ENCODE measurements around the gene AKT1S1.
A peak's percentile ranks its signal among the peaks of the same experiment; 100 is the strongest.

DNA sequence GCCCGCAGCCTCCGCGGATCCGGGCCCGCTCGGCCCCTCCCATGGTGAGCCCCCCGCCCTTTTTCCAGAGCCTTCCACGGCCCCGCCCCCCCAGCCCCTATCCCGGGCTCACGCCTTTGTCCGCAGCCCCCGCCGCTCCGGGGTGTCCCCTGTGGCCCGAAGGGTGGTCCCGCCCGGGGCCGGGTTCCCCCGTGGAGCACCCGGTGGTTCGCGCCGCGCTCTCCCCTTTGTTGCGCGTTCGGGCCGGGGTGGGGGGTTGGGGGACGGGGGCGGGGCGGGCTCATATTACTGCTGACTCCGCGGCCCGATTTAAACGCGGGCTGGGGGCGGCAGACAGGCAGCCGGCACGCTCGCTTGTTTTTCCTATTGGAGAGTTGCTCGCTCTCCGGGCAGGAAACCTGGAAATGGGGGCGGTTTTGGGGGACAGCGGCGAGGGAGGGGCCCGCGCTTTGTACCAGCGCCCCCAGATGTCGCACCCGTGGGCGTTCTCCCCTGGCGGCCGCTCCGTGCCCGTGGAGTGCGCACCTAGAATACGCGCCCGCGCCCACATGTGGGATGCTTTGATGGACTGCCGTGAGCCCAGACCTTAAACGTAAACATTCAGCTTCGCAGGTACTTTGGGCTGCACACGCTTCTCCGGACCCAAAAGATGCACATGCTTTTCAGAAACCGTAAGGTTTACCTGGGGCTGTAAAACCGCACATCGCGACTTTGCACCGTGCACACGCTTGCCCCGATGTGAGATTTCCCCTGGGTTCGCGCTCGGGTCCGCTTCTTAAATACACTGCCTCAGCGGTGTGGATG, 25.5 kb downstream of the AKT1S1 start:
- TF ChIP-seq ZNF138 (CRISPR knock-in tag; IDR thresholded peaks at IDR 0.05; ENCODE audit: low read depth) (no peak), MZF1 (CRISPR knock-in tag; IDR thresholded peaks at IDR 0.05; ENCODE audit: borderline replicate concordance) (no peak), ZFP37 (CRISPR knock-in tag; IDR thresholded peaks at IDR 0.05; ENCODE audit: borderline replicate concordance) (no peak), NR3C1 (CRISPR knock-in tag; IDR thresholded peaks at IDR 0.05) (no peak), ZNF879 (CRISPR knock-in tag; IDR thresholded peaks at IDR 0.05) (no peak), POLR2A (IDR thresholded peaks at IDR 0.05; ENCODE audit: insufficient read depth in 1 of 2, low read depth in 2 of 2, low read length in 2 of 2) (no peak), ZNF589 (CRISPR knock-in tag; conservative IDR thresholded peaks at IDR 0.05) (no peak), NR2C2 (CRISPR knock-in tag; IDR thresholded peaks at IDR 0.05; ENCODE audit: borderline replicate concordance) (no peak)
- TF ChIP-seq, protein P1, sequence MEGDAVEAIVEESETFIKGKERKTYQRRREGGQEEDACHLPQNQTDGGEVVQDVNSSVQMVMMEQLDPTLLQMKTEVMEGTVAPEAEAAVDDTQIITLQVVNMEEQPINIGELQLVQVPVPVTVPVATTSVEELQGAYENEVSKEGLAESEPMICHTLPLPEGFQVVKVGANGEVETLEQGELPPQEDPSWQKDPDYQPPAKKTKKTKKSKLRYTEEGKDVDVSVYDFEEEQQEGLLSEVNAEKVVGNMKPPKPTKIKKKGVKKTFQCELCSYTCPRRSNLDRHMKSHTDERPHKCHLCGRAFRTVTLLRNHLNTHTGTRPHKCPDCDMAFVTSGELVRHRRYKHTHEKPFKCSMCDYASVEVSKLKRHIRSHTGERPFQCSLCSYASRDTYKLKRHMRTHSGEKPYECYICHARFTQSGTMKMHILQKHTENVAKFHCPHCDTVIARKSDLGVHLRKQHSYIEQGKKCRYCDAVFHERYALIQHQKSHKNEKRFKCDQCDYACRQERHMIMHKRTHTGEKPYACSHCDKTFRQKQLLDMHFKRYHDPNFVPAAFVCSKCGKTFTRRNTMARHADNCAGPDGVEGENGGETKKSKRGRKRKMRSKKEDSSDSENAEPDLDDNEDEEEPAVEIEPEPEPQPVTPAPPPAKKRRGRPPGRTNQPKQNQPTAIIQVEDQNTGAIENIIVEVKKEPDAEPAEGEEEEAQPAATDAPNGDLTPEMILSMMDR (CRISPR knock-in tag; IDR thresholded peaks at IDR 0.05), result no peak
- TF ChIP-seq, protein P2, sequence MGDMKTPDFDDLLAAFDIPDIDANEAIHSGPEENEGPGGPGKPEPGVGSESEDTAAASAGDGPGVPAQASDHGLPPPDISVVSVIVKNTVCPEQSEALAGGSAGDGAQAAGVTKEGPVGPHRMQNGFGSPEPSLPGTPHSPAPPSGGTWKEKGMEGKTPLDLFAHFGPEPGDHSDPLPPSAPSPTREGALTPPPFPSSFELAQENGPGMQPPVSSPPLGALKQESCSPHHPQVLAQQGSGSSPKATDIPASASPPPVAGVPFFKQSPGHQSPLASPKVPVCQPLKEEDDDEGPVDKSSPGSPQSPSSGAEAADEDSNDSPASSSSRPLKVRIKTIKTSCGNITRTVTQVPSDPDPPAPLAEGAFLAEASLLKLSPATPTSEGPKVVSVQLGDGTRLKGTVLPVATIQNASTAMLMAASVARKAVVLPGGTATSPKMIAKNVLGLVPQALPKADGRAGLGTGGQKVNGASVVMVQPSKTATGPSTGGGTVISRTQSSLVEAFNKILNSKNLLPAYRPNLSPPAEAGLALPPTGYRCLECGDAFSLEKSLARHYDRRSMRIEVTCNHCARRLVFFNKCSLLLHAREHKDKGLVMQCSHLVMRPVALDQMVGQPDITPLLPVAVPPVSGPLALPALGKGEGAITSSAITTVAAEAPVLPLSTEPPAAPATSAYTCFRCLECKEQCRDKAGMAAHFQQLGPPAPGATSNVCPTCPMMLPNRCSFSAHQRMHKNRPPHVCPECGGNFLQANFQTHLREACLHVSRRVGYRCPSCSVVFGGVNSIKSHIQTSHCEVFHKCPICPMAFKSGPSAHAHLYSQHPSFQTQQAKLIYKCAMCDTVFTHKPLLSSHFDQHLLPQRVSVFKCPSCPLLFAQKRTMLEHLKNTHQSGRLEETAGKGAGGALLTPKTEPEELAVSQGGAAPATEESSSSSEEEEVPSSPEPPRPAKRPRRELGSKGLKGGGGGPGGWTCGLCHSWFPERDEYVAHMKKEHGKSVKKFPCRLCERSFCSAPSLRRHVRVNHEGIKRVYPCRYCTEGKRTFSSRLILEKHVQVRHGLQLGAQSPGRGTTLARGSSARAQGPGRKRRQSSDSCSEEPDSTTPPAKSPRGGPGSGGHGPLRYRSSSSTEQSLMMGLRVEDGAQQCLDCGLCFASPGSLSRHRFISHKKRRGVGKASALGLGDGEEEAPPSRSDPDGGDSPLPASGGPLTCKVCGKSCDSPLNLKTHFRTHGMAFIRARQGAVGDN (CRISPR knock-in tag; IDR thresholded peaks at IDR 0.05), result 0 out of 2 replicates have a peak, but pooled peaks have one; percentile 16
- TF ChIP-seq, protein P3, sequence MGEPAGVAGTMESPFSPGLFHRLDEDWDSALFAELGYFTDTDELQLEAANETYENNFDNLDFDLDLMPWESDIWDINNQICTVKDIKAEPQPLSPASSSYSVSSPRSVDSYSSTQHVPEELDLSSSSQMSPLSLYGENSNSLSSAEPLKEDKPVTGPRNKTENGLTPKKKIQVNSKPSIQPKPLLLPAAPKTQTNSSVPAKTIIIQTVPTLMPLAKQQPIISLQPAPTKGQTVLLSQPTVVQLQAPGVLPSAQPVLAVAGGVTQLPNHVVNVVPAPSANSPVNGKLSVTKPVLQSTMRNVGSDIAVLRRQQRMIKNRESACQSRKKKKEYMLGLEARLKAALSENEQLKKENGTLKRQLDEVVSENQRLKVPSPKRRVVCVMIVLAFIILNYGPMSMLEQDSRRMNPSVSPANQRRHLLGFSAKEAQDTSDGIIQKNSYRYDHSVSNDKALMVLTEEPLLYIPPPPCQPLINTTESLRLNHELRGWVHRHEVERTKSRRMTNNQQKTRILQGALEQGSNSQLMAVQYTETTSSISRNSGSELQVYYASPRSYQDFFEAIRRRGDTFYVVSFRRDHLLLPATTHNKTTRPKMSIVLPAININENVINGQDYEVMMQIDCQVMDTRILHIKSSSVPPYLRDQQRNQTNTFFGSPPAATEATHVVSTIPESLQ (CRISPR knock-in tag; conservative IDR thresholded peaks at IDR 0.05), result no peak
- TF ChIP-seq, protein P4, sequence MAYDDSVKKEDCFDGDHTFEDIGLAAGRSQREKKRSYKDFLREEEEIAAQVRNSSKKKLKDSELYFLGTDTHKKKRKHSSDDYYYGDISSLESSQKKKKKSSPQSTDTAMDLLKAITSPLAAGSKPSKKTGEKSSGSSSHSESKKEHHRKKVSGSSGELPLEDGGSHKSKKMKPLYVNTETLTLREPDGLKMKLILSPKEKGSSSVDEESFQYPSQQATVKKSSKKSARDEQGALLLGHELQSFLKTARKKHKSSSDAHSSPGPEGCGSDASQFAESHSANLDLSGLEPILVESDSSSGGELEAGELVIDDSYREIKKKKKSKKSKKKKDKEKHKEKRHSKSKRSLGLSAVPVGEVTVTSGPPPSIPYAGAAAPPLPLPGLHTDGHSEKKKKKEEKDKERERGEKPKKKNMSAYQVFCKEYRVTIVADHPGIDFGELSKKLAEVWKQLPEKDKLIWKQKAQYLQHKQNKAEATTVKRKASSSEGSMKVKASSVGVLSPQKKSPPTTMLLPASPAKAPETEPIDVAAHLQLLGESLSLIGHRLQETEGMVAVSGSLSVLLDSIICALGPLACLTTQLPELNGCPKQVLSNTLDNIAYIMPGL (CRISPR knock-in tag; IDR thresholded peaks at IDR 0.05; ENCODE audit: borderline replicate concordance in 1 of 2, low read depth in 1 of 2), result no peak
- TF ChIP-seq, protein P5, sequence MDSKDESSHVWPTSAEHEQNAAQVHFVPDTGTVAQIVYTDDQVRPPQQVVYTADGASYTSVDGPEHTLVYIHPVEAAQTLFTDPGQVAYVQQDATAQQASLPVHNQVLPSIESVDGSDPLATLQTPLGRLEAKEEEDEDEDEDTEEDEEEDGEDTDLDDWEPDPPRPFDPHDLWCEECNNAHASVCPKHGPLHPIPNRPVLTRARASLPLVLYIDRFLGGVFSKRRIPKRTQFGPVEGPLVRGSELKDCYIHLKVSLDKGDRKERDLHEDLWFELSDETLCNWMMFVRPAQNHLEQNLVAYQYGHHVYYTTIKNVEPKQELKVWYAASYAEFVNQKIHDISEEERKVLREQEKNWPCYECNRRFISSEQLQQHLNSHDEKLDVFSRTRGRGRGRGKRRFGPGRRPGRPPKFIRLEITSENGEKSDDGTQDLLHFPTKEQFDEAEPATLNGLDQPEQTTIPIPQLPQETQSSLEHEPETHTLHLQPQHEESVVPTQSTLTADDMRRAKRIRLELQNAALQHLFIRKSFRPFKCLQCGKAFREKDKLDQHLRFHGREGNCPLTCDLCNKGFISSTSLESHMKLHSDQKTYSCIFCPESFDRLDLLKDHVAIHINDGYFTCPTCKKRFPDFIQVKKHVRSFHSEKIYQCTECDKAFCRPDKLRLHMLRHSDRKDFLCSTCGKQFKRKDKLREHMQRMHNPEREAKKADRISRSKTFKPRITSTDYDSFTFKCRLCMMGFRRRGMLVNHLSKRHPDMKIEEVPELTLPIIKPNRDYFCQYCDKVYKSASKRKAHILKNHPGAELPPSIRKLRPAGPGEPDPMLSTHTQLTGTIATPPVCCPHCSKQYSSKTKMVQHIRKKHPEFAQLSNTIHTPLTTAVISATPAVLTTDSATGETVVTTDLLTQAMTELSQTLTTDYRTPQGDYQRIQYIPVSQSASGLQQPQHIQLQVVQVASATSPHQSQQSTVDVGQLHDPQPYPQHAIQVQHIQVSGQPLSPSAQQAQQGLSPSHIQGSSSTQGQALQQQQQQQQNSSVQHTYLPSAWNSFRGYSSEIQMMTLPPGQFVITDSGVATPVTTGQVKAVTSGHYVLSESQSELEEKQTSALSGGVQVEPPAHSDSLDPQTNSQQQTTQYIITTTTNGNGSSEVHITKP (CRISPR knock-in tag; IDR thresholded peaks at IDR 0.05; ENCODE audit: low read depth), result no peak
